ENCODE measurements around the gene TRPM6. TPM values are rescaled to one million over a fixed set of nuclear protein-coding genes. Genes with fewer than 3 reads are reported as not detected.

Gene TRPM6
- total and polyA plus RNA-seq, 10 donors: 0.05 to 9.9 (median 1.7) TPM

- no peak for TF ChIP-seq POLR2A (IDR thresholded peaks at IDR 0.05)
- no peak for TF ChIP-seq CTCF (IDR thresholded peaks at IDR 0.05 in 8 of 11, conservative IDR thresholded peaks at IDR 0.05 in 3 of 11)
- no peak for TF ChIP-seq POLR2AphosphoS5 (IDR thresholded peaks at IDR 0.05)
- intact Hi-C loops (cut with DNase I; ENCODE audit: low total_unique reads): no loop called here
- Histone ChIP-seq H3K9me3 (no peaks in the 10 kb centered on the region), H3K4me1 (no peaks in the 10 kb centered on the region), H3K36me3 (peaks cover 0 to 43% (median 0%) of the 10 kb centered on the region in 6 donors), H3K27me3 (replicated peaks in 1 of 7) (peaks cover 0 to 10% (median 0%) of the 10 kb centered on the region in 7 donors), H3K4me3 (no peak overlapping the region), H3K27ac (no peak overlapping the region)
- DNase-seq: no peak
- 94 to 97% (median 95%) methylated on average over 3 of the region's 3 CpGs for WGBS, 5 donors
Observed at GRCh38 chr9:74726581-74726980, 161.1 kb downstream of the TRPM6 start.

- no peaks in the 10 kb centered on the region for H3K9me3 ChIP-seq
Observed at GRCh38 chr9:74724317-74724716, 163.4 kb downstream of the TRPM6 start.

GRCh38 chr9:74721696-74722660 lies 165.7 kb downstream of the TRPM6 start:
- Histone ChIP-seq H3K9me3 (no peaks in the 10 kb centered on the region), H3K4me3 (no peak overlapping the region), H3K36me3 (peaks cover 0 to 31% (median 0%) of the 10 kb centered on the region in 6 donors), H3K27ac (no peak overlapping the region), H3K4me1 (no peaks in the 10 kb centered on the region), H3K27me3 (replicated peaks in 1 of 7) (peaks cover 0 to 9% (median 0%) of the 10 kb centered on the region in 7 donors)
- DNase-seq: no peak
- 60 to 74% (median 70%) methylated on average over 5 of the region's 5 CpGs for WGBS, 5 donors
- intact Hi-C loops (cut with DNase I; ENCODE audit: low total_unique reads): no loop called here
- TF ChIP-seq POLR2A (IDR thresholded peaks at IDR 0.05) (no peak), CTCF (IDR thresholded peaks at IDR 0.05 in 8 of 11, conservative IDR thresholded peaks at IDR 0.05 in 3 of 11) (no peak), POLR2AphosphoS5 (IDR thresholded peaks at IDR 0.05) (no peak)

More at GRCh38 chr9:74724317-74724716, 163.4 kb downstream of the TRPM6 start:
- no peaks in the 10 kb centered on the region for H3K4me1 ChIP-seq
- DNase-seq: no peak
- intact Hi-C loops (cut with DNase I; ENCODE audit: low total_unique reads): no loop called here
- H3K36me3 ChIP-seq: peaks cover 0 to 43% (median 0%) of the 10 kb centered on the region in 6 donors
- 75 to 88% (median 80%) methylated on average over 5 of the region's 5 CpGs for WGBS, 5 donors
- TF ChIP-seq POLR2A (IDR thresholded peaks at IDR 0.05): no peak
- no peak for TF ChIP-seq CTCF (IDR thresholded peaks at IDR 0.05 in 8 of 11, conservative IDR thresholded peaks at IDR 0.05 in 3 of 11)
- TF ChIP-seq POLR2AphosphoS5 (IDR thresholded peaks at IDR 0.05): no peak
- H3K4me3 ChIP-seq: no peak overlapping the region
- H3K27ac ChIP-seq: no peak overlapping the region
- H3K27me3 ChIP-seq (replicated peaks in 1 of 7): peaks cover 0 to 10% (median 0%) of the 10 kb centered on the region in 7 donors

GRCh38 chr9:74719306-74719705 lies 168.4 kb downstream of the TRPM6 start:
- Histone ChIP-seq H3K36me3 (peaks cover 0 to 5% (median 0%) of the 10 kb centered on the region in 6 donors), H3K27me3 (replicated peaks in 1 of 7) (peaks cover 0 to 3% (median 0%) of the 10 kb centered on the region in 7 donors), H3K27ac (no peak overlapping the region), H3K4me3 (no peak overlapping the region), H3K4me1 (no peaks in the 10 kb centered on the region), H3K9me3 (no peaks in the 10 kb centered on the region)
- intact Hi-C loops (cut with DNase I; ENCODE audit: low total_unique reads): no loop called here
- TF ChIP-seq CTCF (IDR thresholded peaks at IDR 0.05 in 8 of 11, conservative IDR thresholded peaks at IDR 0.05 in 3 of 11) (no peak), POLR2AphosphoS5 (IDR thresholded peaks at IDR 0.05) (no peak), POLR2A (IDR thresholded peaks at IDR 0.05) (no peak)
- WGBS, 5 donors: 73 to 95% (median 83%) methylated on average over 1 of the region's 1 CpG
- DNase-seq: no peak

Data from spleen (tissue), 11 donors.